Stimulated activated CD8-positive, alpha-beta memory T cell treated with anti-CD3 and anti-CD28 coated beads, Interleukin-7, amount 100 ng/mL, for 4 hours (primary cell): ENCODE results near the gene POU3F1.

Experiments used
- DNase-seq, 2 donors: peaks; one replicate each; pipeline ENCODE4 v3.0.0-alpha.2; 2020; ENCODE audit warnings: low read depth in 2 of 2

Gene POU3F1

GRCh38 chr1:38046333-38046883, at the start of gene POU3F1:
Gene POU3F1, minus strand, starts transcription at chr1:38046793. Its CDS starts 50 bp downstream, at chr1:38046743.
- DNase-seq = no peak

DNA sequence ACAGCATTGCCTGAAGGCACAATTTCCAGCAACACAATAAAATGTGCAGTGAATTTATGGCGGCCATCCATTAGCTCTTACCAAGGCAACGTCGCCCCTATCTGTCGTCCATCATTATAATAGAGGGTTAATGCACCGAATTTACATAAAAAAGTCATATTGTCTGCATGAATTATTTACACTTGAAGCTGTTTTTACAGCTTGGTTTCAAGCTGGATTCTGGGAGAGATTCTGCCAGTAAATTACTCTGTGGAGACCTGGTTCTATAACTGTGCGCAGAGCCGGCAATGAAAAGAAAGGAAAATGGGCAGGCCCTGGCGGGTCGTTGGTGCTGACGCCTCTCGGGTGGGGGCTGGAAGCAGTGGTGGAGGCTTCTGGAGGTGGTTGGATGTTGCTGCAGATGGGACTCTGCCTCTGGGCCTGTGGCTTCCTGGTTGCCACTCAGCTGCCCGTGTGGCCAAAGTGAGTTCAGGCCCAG, 48.9 kb upstream of the POU3F1 start:
- no peak for DNase-seq

DNA sequence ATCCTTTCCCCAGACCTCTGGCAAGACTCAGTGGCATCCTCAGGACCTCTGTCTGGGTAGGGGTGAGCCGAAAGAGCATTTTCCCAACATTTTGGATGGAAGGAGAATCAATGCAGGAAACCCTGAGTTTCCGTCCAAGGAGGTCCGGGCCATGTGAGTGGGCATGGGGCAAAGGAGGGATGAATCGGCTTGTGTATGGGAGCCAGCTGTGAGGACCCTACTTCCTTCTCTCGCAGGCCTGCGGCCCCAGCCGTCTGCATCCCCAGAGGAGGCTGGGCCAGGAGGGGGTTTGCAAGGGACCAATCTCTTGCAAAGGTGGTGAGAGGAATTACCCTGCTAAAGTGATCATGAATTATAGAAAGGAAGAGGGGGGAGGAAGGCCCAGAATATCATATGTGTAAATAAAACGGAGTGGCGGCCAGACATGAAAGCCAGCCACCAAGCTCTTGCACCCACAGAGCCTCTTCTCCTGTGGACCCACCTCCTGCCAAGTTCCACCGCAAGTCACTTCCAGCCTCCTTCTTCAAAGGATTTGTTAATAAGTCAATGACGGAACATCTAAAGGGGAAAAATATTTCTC, 48.2 kb upstream of the POU3F1 start:
- DNase-seq = no peak

GRCh38 chr1:38093569-38094520, 47.3 kb upstream of the POU3F1 start:
- no peak for DNase-seq

DNA sequence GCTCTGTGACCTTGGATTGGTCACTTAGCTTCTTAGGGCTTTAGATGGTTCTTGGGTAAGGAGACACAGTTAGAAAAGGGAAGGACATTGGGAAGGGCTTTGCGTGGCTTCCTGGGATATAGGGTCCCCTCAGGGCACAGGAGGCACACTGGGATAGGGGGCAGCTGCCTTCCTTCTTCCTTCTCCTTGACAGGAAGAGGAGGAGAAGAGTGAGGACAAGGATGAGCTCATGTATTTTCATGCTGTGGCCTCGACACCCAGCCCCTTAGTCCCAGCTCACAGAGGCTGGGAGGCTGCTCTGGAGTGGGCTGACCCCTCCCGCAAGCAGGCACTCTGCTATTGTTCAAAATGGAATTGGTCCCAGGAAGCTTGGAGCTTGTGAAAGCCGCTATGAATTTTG, 45.7 kb upstream of the POU3F1 start:
- DNase-seq = no peak

DNA sequence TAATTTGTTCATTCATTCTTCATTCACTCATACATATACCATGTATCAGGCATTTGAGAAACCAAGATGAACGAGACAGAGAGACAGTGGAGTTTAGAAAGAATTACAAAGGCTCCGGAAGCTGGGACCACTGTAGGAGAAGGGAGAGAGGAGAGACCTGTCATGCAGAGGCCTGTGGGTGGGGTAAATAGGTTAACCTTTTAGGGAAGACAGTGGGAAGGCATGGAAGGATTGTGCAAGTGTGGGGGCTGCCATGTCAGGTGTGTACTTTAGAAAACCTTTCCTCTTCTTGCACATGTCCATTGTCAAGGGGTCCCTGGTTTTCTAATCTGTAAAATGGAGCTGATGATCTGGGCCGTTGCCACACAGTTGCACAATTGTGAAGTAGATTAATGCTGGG, 44.2 kb upstream of the POU3F1 start:
- no peak for DNase-seq

DNA sequence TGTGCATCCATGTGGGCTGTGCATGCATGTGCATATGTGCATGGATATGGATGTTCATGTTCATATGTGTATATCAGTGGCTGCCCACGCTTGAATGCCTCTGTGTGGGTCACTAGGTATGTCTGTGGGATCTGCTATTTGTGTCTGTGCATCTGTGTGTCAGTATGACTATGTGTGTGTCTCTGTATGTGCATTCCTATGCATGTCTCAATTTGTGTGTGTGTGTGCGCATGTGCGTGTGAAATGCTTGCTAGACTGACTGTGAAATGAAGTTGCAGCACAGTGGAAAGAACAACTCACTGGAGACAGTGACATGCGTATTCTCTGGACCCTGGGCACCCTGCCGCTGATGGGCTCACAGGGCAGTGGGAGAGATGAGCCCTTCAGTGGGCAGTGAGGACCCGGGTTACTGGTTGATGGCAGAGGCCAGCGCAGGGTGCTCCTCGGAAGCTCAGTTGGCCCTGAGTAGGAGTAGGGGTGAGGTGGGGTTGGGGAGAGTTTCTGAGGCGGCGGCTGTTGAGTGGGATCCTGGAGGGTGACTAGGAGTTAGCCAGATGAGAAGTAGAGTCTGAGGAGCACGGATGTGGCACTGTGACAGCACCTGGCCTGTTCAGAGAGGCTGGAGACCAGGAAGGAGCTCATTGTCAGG, 43.2 kb upstream of the POU3F1 start:
- DNase-seq = no peak

DNA sequence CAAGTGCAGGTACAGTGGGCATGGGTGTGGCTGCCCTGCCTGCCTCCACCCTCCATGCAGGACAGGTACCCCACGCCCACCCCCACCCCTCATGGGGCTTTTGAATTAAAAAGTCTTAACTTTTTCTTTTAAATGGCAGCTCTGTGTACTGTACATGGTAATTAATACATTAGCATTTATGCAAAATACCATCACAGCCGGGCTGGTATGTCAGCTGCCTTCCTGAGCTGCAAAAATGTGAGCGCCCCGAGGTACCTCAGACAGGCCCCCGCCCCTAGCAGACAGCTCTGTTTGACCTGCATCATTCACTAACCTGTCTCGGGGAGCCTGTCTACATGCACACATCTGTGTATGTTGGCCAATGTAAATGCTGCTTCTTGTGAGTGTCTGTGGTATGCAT, 42.2 kb upstream of the POU3F1 start:
- no peak for DNase-seq

GRCh38 chr1:38088366-38088765, 41.8 kb upstream of the POU3F1 start:
- DNase-seq = no peak

DNA sequence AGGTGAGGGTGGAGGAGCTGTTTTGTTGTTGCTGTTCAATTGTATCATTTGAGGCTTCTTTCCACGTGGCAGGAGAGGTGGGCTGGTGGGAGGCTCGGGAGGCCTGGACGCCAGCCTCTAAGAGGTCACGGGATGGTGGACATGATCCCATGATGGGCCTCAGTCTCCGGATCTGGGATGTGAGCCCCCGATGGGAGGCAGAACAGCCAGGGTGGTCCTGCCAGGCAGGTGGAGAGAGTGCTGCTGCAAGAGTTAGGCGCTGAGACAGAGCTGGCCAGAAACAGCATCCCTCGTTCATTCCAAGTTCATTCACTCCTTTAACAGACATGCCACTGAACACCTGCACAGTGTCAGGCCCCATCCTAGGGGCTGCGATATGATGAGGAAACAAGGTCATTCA, 41.1 kb upstream of the POU3F1 start:
- no peak for DNase-seq

DNA sequence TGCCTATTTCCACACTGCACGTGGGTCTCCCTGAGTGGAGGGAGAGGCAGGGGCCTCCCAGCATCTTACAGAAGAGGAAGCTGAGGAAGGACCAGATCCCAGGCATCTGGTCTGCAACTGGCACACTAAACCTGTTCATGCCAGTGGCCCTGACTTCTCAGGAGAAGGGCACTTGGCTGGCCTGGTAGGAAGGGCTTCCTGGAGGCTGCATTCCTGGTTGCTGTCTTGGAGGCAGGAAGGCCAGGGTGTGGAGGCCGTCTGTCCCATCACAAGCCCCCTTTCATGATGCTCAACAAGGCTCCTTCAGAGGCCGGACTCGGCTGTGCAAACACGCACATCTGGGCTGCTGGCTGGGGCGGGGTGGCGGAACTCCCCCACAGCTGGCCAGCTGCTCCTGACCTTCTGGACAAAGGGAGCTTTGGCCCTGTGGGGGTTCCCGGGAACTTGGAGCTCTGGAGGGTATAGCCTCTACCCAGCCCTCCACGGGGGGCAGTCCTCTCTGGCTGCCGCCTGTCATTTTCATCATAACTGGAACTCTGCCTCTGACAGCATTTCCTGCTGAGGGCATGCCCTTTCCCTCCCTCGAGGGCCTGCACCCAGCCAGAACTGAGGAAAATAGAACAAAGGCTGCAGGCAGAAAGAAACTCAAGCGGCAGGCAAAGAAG, 39.2 kb upstream of the POU3F1 start:
- DNase-seq = no peak

DNA sequence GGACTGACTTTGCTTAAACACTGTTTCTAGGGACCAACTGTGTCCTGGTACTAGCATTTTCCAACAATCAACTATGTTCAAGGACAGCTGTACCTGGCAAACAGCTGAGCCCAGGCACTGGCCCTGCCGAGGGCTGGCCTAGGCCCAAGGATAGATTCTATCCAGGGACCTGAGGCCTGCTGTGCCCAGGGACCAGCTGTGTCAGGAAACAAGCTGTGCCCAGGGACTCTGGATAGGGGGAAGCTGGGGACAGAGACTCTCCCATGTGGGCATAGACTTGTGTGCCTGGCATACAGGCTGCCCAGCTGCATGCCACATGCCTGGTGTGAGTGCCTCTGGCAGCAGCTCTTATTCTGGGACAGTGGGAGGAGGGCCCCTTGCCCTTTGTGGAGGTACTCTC, 38.1 kb upstream of the POU3F1 start:
- no peak for DNase-seq

DNA sequence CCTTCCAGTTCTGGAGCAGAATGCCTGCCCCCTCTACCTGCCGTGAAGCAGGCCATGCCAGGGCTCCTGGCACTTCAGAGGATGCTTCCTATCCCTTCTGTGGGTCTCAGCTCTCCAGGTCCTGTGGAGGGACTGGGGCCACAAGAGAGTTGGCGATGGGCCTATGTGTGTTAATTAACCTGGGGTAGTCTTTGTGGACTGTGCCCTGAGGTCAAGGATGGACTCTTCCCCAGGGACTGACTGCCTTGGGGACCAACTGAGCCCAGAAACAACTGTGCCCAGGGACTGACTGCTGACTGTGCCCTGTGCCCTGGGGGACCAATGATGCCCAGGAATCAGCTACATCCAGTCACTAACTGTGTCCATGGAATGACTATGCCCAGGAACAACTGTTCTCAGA, 37.5 kb upstream of the POU3F1 start:
- DNase-seq = no peak

DNA sequence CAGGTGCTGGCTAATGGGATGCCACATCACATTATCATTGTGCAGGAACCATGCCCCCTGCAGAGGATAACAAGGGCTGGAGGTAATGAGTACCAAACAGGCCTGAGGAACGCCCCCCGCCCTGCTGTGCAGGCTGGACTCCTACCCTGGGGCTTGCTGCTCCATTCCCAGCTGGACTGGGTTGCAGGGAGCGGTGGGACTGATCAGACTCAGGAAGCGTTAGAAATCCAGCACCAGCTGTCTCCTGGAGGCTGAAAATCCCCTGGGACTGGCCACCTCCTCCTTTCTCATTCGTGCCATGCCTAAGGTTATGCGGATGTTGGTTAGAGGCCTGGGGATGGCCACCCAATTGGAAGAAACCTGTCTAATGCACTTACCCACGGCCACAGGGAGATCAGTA, 36.9 kb upstream of the POU3F1 start:
- no peak for DNase-seq

DNA sequence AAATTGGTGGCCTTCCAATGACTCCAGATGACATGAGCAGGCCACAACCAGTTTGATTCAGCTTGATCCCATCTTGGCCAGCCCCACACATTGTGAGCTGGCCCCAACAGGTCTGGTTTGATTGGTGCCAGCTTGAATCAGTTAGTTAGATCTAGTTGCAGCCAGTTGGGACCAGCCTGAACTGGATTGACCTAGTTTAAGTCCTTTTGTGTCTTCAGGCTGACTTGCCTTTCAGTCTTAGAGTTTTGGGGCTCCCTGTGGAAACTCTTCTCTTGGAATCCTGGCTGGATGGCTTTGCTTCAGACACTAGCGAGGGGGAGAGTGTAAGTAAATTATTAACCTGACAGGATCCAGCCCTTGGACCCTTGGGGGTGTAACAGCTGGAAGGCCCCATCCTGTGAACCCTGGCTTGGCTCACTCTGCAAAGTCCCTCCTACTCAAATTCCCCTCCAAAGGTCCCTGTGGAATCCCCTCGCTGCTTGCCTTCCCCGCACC, 36.2 kb upstream of the POU3F1 start:
- no peak for DNase-seq

DNA sequence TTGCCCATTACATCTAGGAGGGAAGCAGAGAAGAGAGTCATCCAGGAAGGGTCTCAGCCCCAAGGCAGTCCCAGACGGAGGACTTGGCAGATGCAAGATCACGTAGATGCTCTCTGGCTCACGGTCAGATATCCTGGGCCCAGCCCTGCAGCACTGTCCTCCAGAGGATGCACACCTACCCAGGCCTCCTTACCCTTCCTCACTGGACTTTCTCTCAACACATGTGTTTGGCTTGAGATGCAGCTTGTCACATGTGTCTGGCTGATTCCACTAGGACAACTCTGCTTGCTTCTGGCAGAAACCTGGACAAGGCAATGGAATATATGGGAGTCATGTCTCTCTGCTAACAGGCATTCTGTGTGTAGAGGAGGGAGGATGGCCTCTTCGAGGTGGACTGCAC, 32.4 kb upstream of the POU3F1 start:
- no peak for DNase-seq

DNA sequence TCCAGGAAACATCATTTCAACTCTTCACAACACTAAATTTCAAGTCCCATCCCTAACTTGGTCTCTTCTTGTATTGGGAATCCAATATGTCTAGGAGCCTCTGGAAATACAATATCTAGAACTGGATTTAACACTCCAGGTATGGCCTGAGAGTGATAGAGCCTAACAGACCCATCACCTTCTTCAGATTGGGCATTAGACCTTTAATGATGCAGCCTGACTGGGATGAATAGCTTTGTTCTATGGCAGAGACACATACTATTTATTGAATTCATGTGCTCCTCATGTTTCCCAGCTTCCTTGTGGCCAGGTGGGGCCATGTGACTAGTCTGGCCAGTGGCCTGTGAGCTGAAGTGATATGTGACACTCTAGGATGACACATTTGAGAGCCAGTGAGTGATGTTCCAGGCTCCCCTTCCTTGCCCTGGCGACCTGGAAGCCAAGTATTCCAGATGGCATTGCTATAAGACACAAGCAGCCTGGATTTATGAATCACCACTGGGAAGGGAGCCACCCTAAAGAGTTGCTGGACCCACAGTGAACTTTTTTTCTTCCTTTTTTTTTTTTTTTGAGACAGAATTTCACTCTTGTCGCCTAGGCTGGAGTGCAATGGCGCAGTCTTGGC, 31.0 kb upstream of the POU3F1 start:
- no peak for DNase-seq

- no peak for DNase-seq
Observed at GRCh38 chr1:38076455-38076854, 29.9 kb upstream of the POU3F1 start.

GRCh38 chr1:38076038-38076437, 29.4 kb upstream of the POU3F1 start:
- DNase-seq = no peak

DNA sequence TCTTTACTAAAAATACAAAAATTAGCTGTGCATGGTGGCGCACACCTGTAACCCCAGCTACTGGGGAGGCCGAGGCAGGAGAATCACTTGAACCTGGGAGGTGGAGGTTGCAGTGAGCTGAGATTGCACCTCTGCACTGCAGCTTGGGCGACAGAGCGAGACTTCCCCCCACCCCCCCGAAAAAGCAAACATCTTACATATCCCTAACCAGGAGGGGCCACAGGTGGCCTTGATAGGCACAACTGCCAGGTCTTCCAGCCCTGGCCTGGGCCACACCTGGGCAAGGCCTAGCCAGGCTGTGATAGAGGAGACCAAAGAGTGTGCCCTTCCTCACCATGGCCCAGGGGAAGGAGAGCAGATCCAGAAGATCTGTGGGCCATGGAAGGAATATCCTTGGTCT, 28.6 kb upstream of the POU3F1 start:
- no peak for DNase-seq

DNA sequence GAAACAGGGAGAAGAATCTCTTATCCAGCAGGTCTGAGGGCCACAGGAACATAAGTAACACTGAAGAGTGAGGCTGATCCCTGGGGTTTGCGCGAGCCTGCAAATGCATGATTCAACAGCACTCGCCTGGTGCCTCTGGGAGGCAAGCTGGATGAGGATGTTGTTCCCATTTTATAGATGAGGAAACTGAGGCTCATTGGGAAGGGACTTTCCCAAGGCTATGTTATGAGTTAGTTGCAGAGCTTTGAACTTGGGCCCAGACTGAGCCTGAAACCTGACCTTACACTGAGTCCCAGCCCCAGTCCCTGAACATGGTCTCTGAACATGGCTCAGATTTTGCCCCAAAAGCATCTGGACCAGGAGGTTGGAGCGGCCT, 27.7 kb upstream of the POU3F1 start:
- no peak for DNase-seq
